ENCODE measurements around the gene NARF. TPM values are rescaled to one million over a fixed set of nuclear protein-coding genes. Genes with fewer than 3 reads are reported as not detected.

Gene NARF
- polyA plus RNA-seq, 1 of the 3 experiments (the other 2 are of a cell fraction): 128 TPM

GRCh38 chr17:82449131-82449882, 9.2 kb upstream of the NARF start:
- H3K79me2 ChIP-seq (ENCODE audit: insufficient read depth): peaks cover 43% of the 10 kb centered on the region
- TF ChIP-seq MAX (IDR thresholded peaks at IDR 0.05; ENCODE audit: low read depth) (no peak), NFIC (IDR thresholded peaks at IDR 0.05; ENCODE audit: borderline replicate concordance) (no peak), YY1 (IDR thresholded peaks at IDR 0.05; ENCODE audit: low read depth) (0 out of 2 replicates have a peak, but pooled peaks have one; percentile 18)
- H3K27me3 ChIP-seq (ENCODE audit: insufficient read depth): no peaks in the 10 kb centered on the region
- peaks cover 0 to 23% of the 10 kb centered on the region in 2 experiments for H3K36me3 ChIP-seq (replicated peaks in 1 of 2; ENCODE audit: control insufficient read depth in 1 of 2, insufficient read depth in 2 of 2, low read length in 1 of 2)
- peak overlapping the region in 1 of 2 experiments; percentile 5; a peak in 1 of 4 replicates for H3K27ac ChIP-seq (ENCODE audit: low read depth in 2 of 2, low read length in 1 of 2)
- POLR2A ChIA-PET: no interaction called here
- peak; percentile 52 for DNase-seq
- no peak overlapping the region; the same call in 1 of the 2 replicates for H2AFZ ChIP-seq (ENCODE audit: low read depth)
- 93% methylated on average over 27 of the region's 30 CpGs for WGBS (ENCODE audit: low lambda C conversion rate)
- no peaks in the 10 kb centered on the region for H3K9me2 ChIP-seq
- CTCF ChIA-PET: no interaction called here
- peak overlapping the region; percentile 94; the same call in 1 of the 2 replicates for H3K9ac ChIP-seq
- peak overlapping the region; percentile 76 to 95 for H3K4me3 ChIP-seq (ENCODE audit: low read depth in 2 of 2, low read length in 1 of 2)
- H3K9me3 ChIP-seq: no peaks in the 10 kb centered on the region
- H3K4me2 ChIP-seq: peak overlapping the region; percentile 96
- peaks cover 8 to 38% of the 10 kb centered on the region in 2 experiments; a peak in 2 of 4 replicates for H3K4me1 ChIP-seq (ENCODE audit: control insufficient read depth in 1 of 2, insufficient read depth in 2 of 2, low read depth in 1 of 2, low read length in 1 of 2)
- H3F3A ChIP-seq (replicated peaks; ENCODE audit: insufficient read depth): peaks cover 6% of the 10 kb centered on the region
- H4K20me1 ChIP-seq (ENCODE audit: insufficient read depth): peaks cover 5% of the 10 kb centered on the region

- POLR2A ChIA-PET: no interaction called here
- CTCF ChIA-PET: no interaction called here
- Histone ChIP-seq H2AFZ (ENCODE audit: low read depth) (peak overlapping the region; percentile 75), H3K27ac (ENCODE audit: low read depth in 2 of 2, low read length in 1 of 2) (peak overlapping the region; percentile 65 to 88; a peak in 3 of 4 replicates), H3K36me3 (replicated peaks in 1 of 2; ENCODE audit: control insufficient read depth in 1 of 2, insufficient read depth in 2 of 2, low read length in 1 of 2) (peaks cover 0 to 17% of the 10 kb centered on the region in 2 experiments), H3F3A (replicated peaks; ENCODE audit: insufficient read depth) (peaks cover 6% of the 10 kb centered on the region), H3K9ac (peak overlapping the region; percentile 94), H3K4me1 (ENCODE audit: control insufficient read depth in 1 of 2, insufficient read depth in 2 of 2, low read depth in 1 of 2, low read length in 1 of 2) (peaks cover 8 to 34% of the 10 kb centered on the region in 2 experiments; a peak in 2 of 4 replicates), H3K4me2 (peak overlapping the region; percentile 96), H3K4me3 (ENCODE audit: low read depth in 2 of 2, low read length in 1 of 2) (peak overlapping the region; percentile 76 to 95), H3K27me3 (ENCODE audit: insufficient read depth) (no peaks in the 10 kb centered on the region), H4K20me1 (ENCODE audit: insufficient read depth) (peaks cover 5% of the 10 kb centered on the region), H3K9me2 (no peaks in the 10 kb centered on the region), H3K9me3 (no peaks in the 10 kb centered on the region), H3K79me2 (ENCODE audit: insufficient read depth) (peaks cover 38% of the 10 kb centered on the region)
- TF ChIP-seq MEF2A (IDR thresholded peaks at IDR 0.05; ENCODE audit: borderline replicate concordance, low read depth): no peak
- 0 out of 2 replicates have a peak, but pooled peaks have one; percentile 4 for TF ChIP-seq YY1 (IDR thresholded peaks at IDR 0.05; ENCODE audit: low read depth)
- WGBS (ENCODE audit: low lambda C conversion rate): 43% methylated on average over 18 of the region's 18 CpGs
- no peak for DNase-seq
Measured at GRCh38 chr17:82449883-82450356, 8.6 kb upstream of the NARF start.

- peak within 1 kb of the TSS; percentile 76 to 95 for H3K4me3 ChIP-seq (ENCODE audit: low read depth in 2 of 2, low read length in 1 of 2)
- peaks cover 35% of the 10 kb centered on the region for H3K79me2 ChIP-seq (ENCODE audit: insufficient read depth)
- H3K27ac ChIP-seq (ENCODE audit: low read depth in 2 of 2, low read length in 1 of 2): peak within 1 kb of the TSS; percentile 80 to 96
- peak within 1 kb of the TSS; percentile 85 for H2AFZ ChIP-seq (ENCODE audit: low read depth)
- no peaks in the 10 kb centered on the region for H3K9me2 ChIP-seq
- H3K9me3 ChIP-seq: no peaks in the 10 kb centered on the region
- POLR2A ChIA-PET: interaction anchor here (0.8 kb wide), 1 partner anchor 31 kb away, joined by 6 read pairs; no protein-coding TSS in a partner anchor
- peaks cover 6% of the 10 kb centered on the region for H3F3A ChIP-seq (replicated peaks; ENCODE audit: insufficient read depth)
- no peaks in the 10 kb centered on the region for H3K27me3 ChIP-seq (ENCODE audit: insufficient read depth)
- H3K4me1 ChIP-seq (ENCODE audit: control insufficient read depth in 1 of 2, insufficient read depth in 2 of 2, low read depth in 1 of 2, low read length in 1 of 2): peaks cover 8 to 28% of the 10 kb centered on the region in 2 experiments; a peak in 2 of 4 replicates
- H3K9ac ChIP-seq: peak within 1 kb of the TSS; percentile 94
- CTCF ChIA-PET: interaction anchor here (0.7 to 1.3 kb wide), 2 partner anchors 42 to 44 kb away, joined by 3 to 4 read pairs; no protein-coding TSS in a partner anchor
- DNase-seq: peak; percentile 99
- H3K36me3 ChIP-seq (replicated peaks in 1 of 2; ENCODE audit: control insufficient read depth in 1 of 2, insufficient read depth in 2 of 2, low read length in 1 of 2): peaks cover 0 to 11% of the 10 kb centered on the region in 2 experiments
- peak within 1 kb of the TSS; percentile 96 for H3K4me2 ChIP-seq
- H4K20me1 ChIP-seq (ENCODE audit: insufficient read depth): peaks cover 5% of the 10 kb centered on the region
- 1% methylated on average over 67 of the region's 91 CpGs for WGBS (ENCODE audit: low lambda C conversion rate)
- peak; percentile 34; the same call in 1 of the 2 replicates for TF ChIP-seq USF1 (IDR thresholded peaks at IDR 0.05; ENCODE audit: borderline replicate concordance, low read depth)
- peak; percentile 17; the same call in 1 of the 2 replicates for TF ChIP-seq CTCF (IDR thresholded peaks at IDR 0.05)
- 0 out of 2 replicates have a peak, but pooled peaks have one; percentile 1 for TF ChIP-seq FOSL2 (IDR thresholded peaks at IDR 0.05; ENCODE audit: borderline replicate concordance, low read depth)
- peak; percentile 68 for TF ChIP-seq NFIC (IDR thresholded peaks at IDR 0.05; ENCODE audit: borderline replicate concordance)
- peak; percentile 91 for TF ChIP-seq MXI1 (IDR thresholded peaks at IDR 0.05; ENCODE audit: low read depth, low read length)
- peak; percentile 33; the same call in 1 of the 2 replicates for TF ChIP-seq TCF12 (IDR thresholded peaks at IDR 0.05)
- no peak for TF ChIP-seq RAD21 (IDR thresholded peaks at IDR 0.05; ENCODE audit: low read length)
- TF ChIP-seq PBX3 (IDR thresholded peaks at IDR 0.05): peak; percentile 22; the same call in 1 of the 2 replicates
- TF ChIP-seq CHD2 (IDR thresholded peaks at IDR 0.05; ENCODE audit: low read length, partially characterized antibody): peak; percentile 78
Measured at GRCh38 chr17:82450357-82451106, 8.0 kb upstream of the NARF start, which contains the start of gene CYBC1. CYBC1 (minus strand) TSS chr17:82450752; CDS start chr17:82449254, 1,498 bp downstream.
